H9 (cell line): ENCODE results near the gene C15orf61. TPM values are rescaled to one million over a fixed set of nuclear protein-coding genes. Genes with fewer than 3 reads are reported as not detected.

ENCODE experiments used
- DNase-seq: peaks from one replicate; pipeline ENCODE4 v3.0.0-alpha.2; 2017
- H2AFZ ChIP-seq: one replicate; pipeline ENCODE4 v1.6.1; 2013; ENCODE audit warnings: mild to moderate bottlenecking, low read length, control low read depth, moderate library complexity
- H2AK5ac ChIP-seq: 2 replicates; pipeline ENCODE4 v1.6.1; 2013; ENCODE audit warnings: low read length, control low read depth, mixed read lengths; ENCODE audit not compliant: insufficient read length
- H2BK120ac ChIP-seq: one replicate; pipeline ENCODE4 v1.6.1; 2013; ENCODE audit warnings: low read depth, mild to moderate bottlenecking, low read length, control low read depth, inconsistent platforms; ENCODE audit not compliant: poor library complexity, severe bottlenecking
- H2BK12ac ChIP-seq: 2 replicates; pipeline ENCODE4 v1.6.1; 2013; ENCODE audit warnings: low read length, control low read depth, mixed read lengths, low read depth; ENCODE audit not compliant: insufficient read length
- H2BK15ac ChIP-seq: 2 replicates; pipeline ENCODE4 v1.6.1; 2013; ENCODE audit warnings: low read depth, low read length, control low read depth
- H2BK20ac ChIP-seq: one replicate; pipeline ENCODE4 v1.6.1; 2013; ENCODE audit warnings: low read depth, mild to moderate bottlenecking, low read length, control low read depth, inconsistent platforms; ENCODE audit not compliant: poor library complexity, severe bottlenecking
- H2BK5ac ChIP-seq: 2 replicates; pipeline ENCODE4 v1.6.1; 2013; ENCODE audit warnings: low read length, control low read depth, mixed read lengths; ENCODE audit not compliant: insufficient read length
- H3K14ac ChIP-seq: 2 replicates; pipeline ENCODE4 v1.6.1; 2013; ENCODE audit warnings: low read length, control low read depth; ENCODE audit not compliant: insufficient read depth
- H3K18ac ChIP-seq: 2 replicates; pipeline ENCODE4 v1.6.1; 2013; ENCODE audit warnings: low read depth, mild to moderate bottlenecking, mixed read lengths, low read length, control low read depth; ENCODE audit not compliant: insufficient read length
- H3K23ac ChIP-seq: 2 replicates; pipeline ENCODE4 v1.6.1; 2013; ENCODE audit warnings: low read length, control low read depth, mixed read lengths, low read depth; ENCODE audit not compliant: insufficient read length
- H3K23me2 ChIP-seq: 2 replicates; pipeline ENCODE4 v1.6.1; 2013; ENCODE audit warnings: low read depth, mild to moderate bottlenecking, mixed read lengths, low read length, control low read depth; ENCODE audit not compliant: insufficient read length, poor library complexity, severe bottlenecking
- H3K27ac ChIP-seq: 2 replicates; pipeline ENCODE4 v1.5.1; 2013; ENCODE audit warnings: low read length, control low read depth, mixed read lengths, low read depth; ENCODE audit not compliant: insufficient read length
- H3K27me3 ChIP-seq: 2 replicates; pipeline ENCODE4 v1.6.1; 2013; ENCODE audit warnings: low read length, control low read depth, inconsistent platforms; ENCODE audit not compliant: insufficient read depth
- H3K4ac ChIP-seq: 2 replicates; pipeline ENCODE4 v1.6.1; 2013; ENCODE audit warnings: low read depth, mild to moderate bottlenecking, control low read depth, inconsistent platforms, low read length, moderate library complexity
- H3K4me1 ChIP-seq: 2 replicates; pipeline ENCODE4 v1.6.1; 2013; ENCODE audit warnings: low read length, control low read depth, inconsistent platforms; ENCODE audit not compliant: insufficient read depth
- H3K4me2 ChIP-seq: 2 replicates; pipeline ENCODE4 v1.6.1; 2013; ENCODE audit warnings: low read length, control low read depth, mixed read lengths; ENCODE audit not compliant: insufficient read length, insufficient read depth
- H3K56ac ChIP-seq: 2 replicates; pipeline ENCODE4 v1.6.1; 2013; ENCODE audit warnings: low read depth, mild to moderate bottlenecking, mixed read lengths, low read length, control low read depth; ENCODE audit not compliant: insufficient read length
- H3K79me1 ChIP-seq: 2 replicates; pipeline ENCODE4 v1.6.1; 2013; ENCODE audit warnings: low read depth, mild to moderate bottlenecking, moderate library complexity, low read length, control low read depth, inconsistent platforms; ENCODE audit not compliant: insufficient read depth, poor library complexity, severe bottlenecking
- H3K79me2 ChIP-seq: 2 replicates; pipeline ENCODE4 v1.6.1; 2013; ENCODE audit warnings: low read length, control low read depth, inconsistent platforms; ENCODE audit not compliant: insufficient read depth
- H3K9ac ChIP-seq: 2 replicates; pipeline ENCODE4 v1.6.1; 2013; ENCODE audit warnings: low read length, control low read depth, mixed read lengths; ENCODE audit not compliant: insufficient read length; ENCODE audit errors: extremely low read depth
- H3K9me3 ChIP-seq: one replicate; pipeline ENCODE4 v1.6.1; 2013; ENCODE audit warnings: low read depth, low read length, inconsistent platforms; ENCODE audit not compliant: control insufficient read depth
- H3T11ph ChIP-seq: one replicate; pipeline ENCODE4 v1.6.1; 2013; ENCODE audit warnings: mild to moderate bottlenecking, low read length, control low read depth, inconsistent platforms
- H4K20me1 ChIP-seq: one replicate; pipeline ENCODE4 v1.6.1; 2013; ENCODE audit not compliant: control insufficient read depth, insufficient read length, insufficient read depth
- H4K5ac ChIP-seq: 2 replicates; pipeline ENCODE4 v1.6.1; 2013; ENCODE audit warnings: low read depth, mild to moderate bottlenecking, mixed read lengths, low read length, control low read depth; ENCODE audit not compliant: insufficient read length
- H4K8ac ChIP-seq: replicated peaks from 2 replicates; pipeline ENCODE4 v1.6.1; 2013; ENCODE audit warnings: low read length, control low read depth, mixed read lengths, low read depth; ENCODE audit not compliant: insufficient read length
- H4K91ac ChIP-seq: 2 replicates; pipeline ENCODE4 v1.6.1; 2013; ENCODE audit warnings: low read depth, mild to moderate bottlenecking, moderate library complexity, mixed read lengths, low read length, control low read depth; ENCODE audit not compliant: insufficient read length
- H3K27ac Mint-ChIP-seq, 3 experiments: 2 replicates in 2 of 3; 3 replicates in 1 of 3; pipeline ENCODE4 v1.8.0; 2020 to 2021; ENCODE audit warnings: mixed read lengths in 3 of 3, mild to moderate bottlenecking in 1 of 3, moderate library complexity in 1 of 3
- H3K27me3 Mint-ChIP-seq: 2 replicates; pipeline ENCODE4 v1.8.0; 2021; ENCODE audit warnings: low read depth, mild to moderate bottlenecking, moderate library complexity, mixed read lengths
- H3K36me3 Mint-ChIP-seq, 3 experiments: 2 replicates in 2 of 3; 3 replicates in 1 of 3; pipeline ENCODE4 v1.8.0; 2020 to 2021; ENCODE audit warnings: low read depth in 3 of 3, mixed read lengths in 3 of 3; ENCODE audit not compliant: insufficient read depth in 1 of 3
- H3K4me1 Mint-ChIP-seq, 2 experiments: 2 replicates each; pipeline ENCODE4 v1.8.0; 2020; ENCODE audit warnings: mixed read lengths in 2 of 2
- H3K4me3 Mint-ChIP-seq, 2 experiments: 2 replicates in 1 of 2; 3 replicates in 1 of 2; pipeline ENCODE4 v1.8.0; 2020 to 2021; ENCODE audit warnings: mild to moderate bottlenecking in 2 of 2, mixed read lengths in 2 of 2, moderate library complexity in 1 of 2
- H3K9me3 Mint-ChIP-seq, 2 experiments: 2 replicates in 1 of 2; 3 replicates in 1 of 2; pipeline ENCODE4 v1.8.0; 2020; ENCODE audit warnings: mild to moderate bottlenecking in 2 of 2, mixed read lengths in 2 of 2, moderate library complexity in 1 of 2
- CTCF ChIP-seq: fragments of 200-600 bp; sonication (generic); conservative IDR thresholded peaks from 3 replicates; pipeline ENCODE4 v1.8.0; 2021; ENCODE audit warnings: antibody characterized with exemption, mild to moderate bottlenecking
- WGBS: extraction: QIAGEN DNeasy Blood & Tissue Kit; methylation state at CpG from one replicate; pipeline ENCODE4 v1.1.7; 2013; ENCODE audit warnings: missing lambda C conversion rate, low lambda C conversion rate, mixed read lengths; ENCODE audit not compliant: insufficient read length; ENCODE audit errors: extremely low coverage; 5-methylcytosine and 5-hydroxymethylcytosine counted together
- total RNA-seq: library from RNA; stranded (reverse); gene quantifications from 2 replicates; pipeline ENCODE4 v1.2.1, GENCODE V29; 2021

The C15orf61 gene
- total RNA-seq, 1 experiment from 2014 or later, result 2.6 TPM

DNA sequence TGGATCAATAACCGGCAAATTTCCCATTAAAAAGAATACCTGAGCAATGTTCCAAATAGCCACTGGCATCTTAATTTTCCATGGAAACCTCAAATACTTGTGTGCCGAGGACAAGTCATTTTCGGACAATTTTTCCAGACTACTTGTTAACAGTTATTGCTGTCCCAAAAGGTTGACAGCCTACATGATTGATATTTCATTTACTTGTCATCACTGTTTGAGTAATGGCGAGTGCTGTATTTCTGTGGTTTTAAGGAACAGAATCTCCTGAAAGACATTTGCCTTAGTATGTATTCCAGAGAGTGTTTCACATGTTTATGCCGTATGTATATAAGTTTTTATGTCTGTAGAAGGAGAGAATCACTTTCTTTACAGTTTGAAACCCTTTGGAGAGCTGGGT lies 58.2 kb downstream of the C15orf61 start:
- H3K4me2 ChIP-seq, result no peak overlapping the region
- H2BK120ac ChIP-seq, result no peak overlapping the region
- no peaks in the 10 kb centered on the region for H3K27me3 Mint-ChIP-seq
- H2BK5ac ChIP-seq, result no peak overlapping the region
- H3K23ac ChIP-seq, result no peak overlapping the region
- H3K27me3 ChIP-seq, result no peaks in the 10 kb centered on the region
- H3K79me1 ChIP-seq, result no peaks in the 10 kb centered on the region
- no peak overlapping the region for H3K14ac ChIP-seq
- no peak overlapping the region for H3K27ac ChIP-seq
- H3K9me3 Mint-ChIP-seq, result no peaks in the 10 kb centered on the region
- H3K9ac ChIP-seq, result no peak overlapping the region
- no peak overlapping the region for H2BK12ac ChIP-seq
- no CpG with 5 or more reads among the region's 5 CpGs for WGBS
- no peaks in the 10 kb centered on the region; the same call in 1 of the 2 replicates for H3K4me1 ChIP-seq
- H2AK5ac ChIP-seq, result no peak overlapping the region
- H3K23me2 ChIP-seq, result no peaks in the 10 kb centered on the region
- H3K18ac ChIP-seq, result no peak overlapping the region
- H3T11ph ChIP-seq, result no peak overlapping the region
- H4K5ac ChIP-seq, result no peak overlapping the region
- no peaks in the 10 kb centered on the region for H3K79me2 ChIP-seq
- no peak overlapping the region for H2BK20ac ChIP-seq
- H3K4ac ChIP-seq, result no peak overlapping the region
- no peak overlapping the region for H3K27ac Mint-ChIP-seq
- no peak overlapping the region for H2AFZ ChIP-seq
- no peak for DNase-seq
- H4K20me1 ChIP-seq, result no peaks in the 10 kb centered on the region
- H3K4me1 Mint-ChIP-seq, result peaks cover 8 to 9% of the 10 kb centered on the region in 2 experiments
- no peak overlapping the region for H4K8ac ChIP-seq
- no peaks in the 10 kb centered on the region for H3K9me3 ChIP-seq
- no peak overlapping the region for H3K56ac ChIP-seq
- no peak overlapping the region for H4K91ac ChIP-seq
- no peak for TF ChIP-seq CTCF
- no peaks in the 10 kb centered on the region for H3K36me3 Mint-ChIP-seq
- no peak overlapping the region for H3K4me3 Mint-ChIP-seq
- no peak overlapping the region for H2BK15ac ChIP-seq

Other genes with a start within 250 kb of the C15orf61 start
- gene MAP2K5, start 21.6 kb downstream of the C15orf61 start, total RNA-seq, result 13.2 and 15.0 TPM in 2 replicates